Measurements from ENCODE around the gene PPM1H.

DNA sequence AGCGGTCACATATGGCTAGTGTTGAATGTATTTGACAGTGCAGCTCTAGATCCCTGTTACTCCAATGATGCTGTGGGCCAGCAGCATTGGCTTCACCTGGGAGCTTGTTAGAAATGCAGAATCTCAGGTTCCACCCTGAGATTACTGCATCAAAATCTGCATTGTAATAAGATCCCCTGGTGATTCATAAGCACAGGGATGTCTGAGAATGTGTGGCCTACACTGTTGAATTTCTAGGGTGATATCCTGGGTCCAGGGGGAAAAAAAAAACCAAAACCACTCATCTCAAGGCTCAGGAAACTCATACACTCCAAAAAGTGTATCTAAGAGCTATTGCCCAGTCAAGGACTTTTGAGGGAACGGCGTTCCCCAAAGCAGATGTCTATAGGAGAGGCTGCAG is 196.8 kb downstream of the PPM1H start:
- TF ChIP-seq CTCF (conservative IDR thresholded peaks at IDR 0.05; ENCODE audit: low read depth, low read length) (no peak), EZH2 (IDR thresholded peaks at IDR 0.05; ENCODE audit: borderline replicate concordance, low read depth, low read length, poor library complexity, severe bottlenecking) (no peak)

All from A673 (cell line).